IMR-90 (cell line): ENCODE measurements around the gene MTUS2. TPM values are rescaled to one million over a fixed set of nuclear protein-coding genes. Genes with fewer than 3 reads are reported as not detected.

Experiments used
- ATAC-seq: fragments of 200-7000 bp; cut with Tn5 transposase; 2 replicates; pipeline ENCODE4 v1.9.1; 2020; ENCODE audit warnings: low read depth, mild to moderate bottlenecking, moderate library complexity
- BruUV-seq: library from RNA; stranded (reverse); fragments of 400-500 nt; replicated peaks from 2 replicates; lab custom pipeline; 2021; lab: Mats Ljungman, UMichigan
- CTCF ChIA-PET: fragments of 300-600 bp; formaldehyde crosslinking; extraction: SDS; loops from one replicate; lab custom pipeline; 2021; ENCODE audit warnings: antibody characterized with exemption; lab: Yijun Ruan, JAX
- POLR2A ChIA-PET: fragments of 300-600 bp; sonication (Branson Sonifier 250); formaldehyde crosslinking; loops from one replicate; lab custom pipeline; 2022; ENCODE audit warnings: antibody characterized with exemption; ENCODE audit not compliant: unreplicated experiment; lab: Charles Lee
- DNase-seq: peaks from one replicate; pipeline ENCODE4 v3.0.0; 2013
- H2AFZ ChIP-seq: replicated peaks from 2 replicates; pipeline ENCODE3; 2013; ENCODE audit warnings: low read length, mild to moderate bottlenecking; ENCODE audit not compliant: poor library complexity
- H2AK5ac ChIP-seq: 2 replicates; pipeline ENCODE4 v1.6.1; 2013; ENCODE audit warnings: low read depth, low read length, inconsistent platforms
- H2AK9ac ChIP-seq: replicated peaks from 2 replicates; pipeline ENCODE3; 2013; ENCODE audit warnings: mild to moderate bottlenecking, low read depth, low read length, moderate library complexity; ENCODE audit not compliant: poor library complexity
- H2BK120ac ChIP-seq: 2 replicates; pipeline ENCODE4 v1.6.1; 2013; ENCODE audit warnings: low read depth, low read length, inconsistent platforms
- H2BK15ac ChIP-seq: 3 replicates; pipeline ENCODE4 v1.6.1; 2013; ENCODE audit warnings: low read depth, low read length, inconsistent platforms
- H2BK20ac ChIP-seq: 2 replicates; pipeline ENCODE4 v1.6.1; 2013; ENCODE audit warnings: low read depth, mild to moderate bottlenecking, inconsistent platforms, low read length, moderate library complexity
- H2BK5ac ChIP-seq: 2 replicates; pipeline ENCODE4 v1.6.1; 2013; ENCODE audit warnings: mild to moderate bottlenecking, low read depth, low read length, inconsistent platforms; ENCODE audit not compliant: poor library complexity, severe bottlenecking
- H3K14ac ChIP-seq: replicated peaks from 2 replicates; pipeline ENCODE4 v1.6.1; 2013; ENCODE audit warnings: low read depth, low read length, inconsistent platforms
- H3K18ac ChIP-seq: 2 replicates; pipeline ENCODE4 v1.6.1; 2013; ENCODE audit warnings: low read depth, low read length, control low read depth
- H3K23ac ChIP-seq: 2 replicates; pipeline ENCODE4 v1.6.1; 2013; ENCODE audit warnings: low read depth, low read length, inconsistent platforms
- H3K27ac ChIP-seq: 2 replicates; pipeline ENCODE4 v1.5.1; 2013; ENCODE audit warnings: mild to moderate bottlenecking, control low read depth, low read length; ENCODE audit not compliant: insufficient read depth
- H3K27me3 ChIP-seq: 2 replicates; pipeline ENCODE4 v1.6.1; 2013; ENCODE audit warnings: low read length; ENCODE audit not compliant: control insufficient read depth, insufficient read depth
- H3K36me3 ChIP-seq: 2 replicates; pipeline ENCODE4 v1.6.1; 2013; ENCODE audit warnings: low read length, mixed read lengths; ENCODE audit not compliant: control insufficient read depth, insufficient read depth
- H3K4ac ChIP-seq: 2 replicates; pipeline ENCODE4 v1.6.1; 2013; ENCODE audit warnings: low read depth, low read length, inconsistent platforms
- H3K4me1 ChIP-seq: 2 replicates; pipeline ENCODE4 v1.6.1; 2013; ENCODE audit warnings: low read length, mixed read lengths; ENCODE audit not compliant: control insufficient read depth, insufficient read depth
- H3K4me2 ChIP-seq: 2 replicates; pipeline ENCODE4 v1.6.1; 2013; ENCODE audit warnings: low read depth, mild to moderate bottlenecking, control low read depth, low read length, moderate library complexity
- H3K4me3 ChIP-seq: 2 replicates; pipeline ENCODE4 v1.5.1; 2013; ENCODE audit warnings: low read depth, mild to moderate bottlenecking, control low read depth, low read length, moderate library complexity; ENCODE audit not compliant: insufficient read depth
- H3K56ac ChIP-seq: 2 replicates; pipeline ENCODE4 v1.6.1; 2013; ENCODE audit warnings: low read length, inconsistent platforms; ENCODE audit not compliant: insufficient read depth; ENCODE audit errors: extremely low read depth
- H3K79me1 ChIP-seq, 2 experiments: 2 replicates each; pipeline ENCODE4 v1.6.1; 2013; ENCODE audit warnings: low read length in 2 of 2, inconsistent platforms in 1 of 2, low read depth in 1 of 2
- H3K9ac ChIP-seq: 2 replicates; pipeline ENCODE4 v1.6.1; 2013; ENCODE audit warnings: low read depth, low read length, control low read depth
- H3K9me1 ChIP-seq: 2 replicates; pipeline ENCODE4 v1.6.1; 2013; ENCODE audit warnings: low read length, inconsistent platforms; ENCODE audit not compliant: insufficient read depth
- H3K9me3 ChIP-seq: 2 replicates; pipeline ENCODE4 v1.6.1; 2013; ENCODE audit warnings: low read length; ENCODE audit not compliant: control insufficient read depth, insufficient read depth
- H4K20me1 ChIP-seq: 2 replicates; pipeline ENCODE4 v1.6.1; 2013; ENCODE audit warnings: low read length, inconsistent platforms; ENCODE audit not compliant: insufficient read depth
- H4K5ac ChIP-seq: 2 replicates; pipeline ENCODE4 v1.6.1; 2013; ENCODE audit warnings: mild to moderate bottlenecking, low read depth, low read length, control low read depth
- H4K8ac ChIP-seq, 2 experiments: 2 replicates each; pipeline ENCODE4 v1.6.1; 2013; ENCODE audit warnings: low read depth in 2 of 2, low read length in 2 of 2, control low read depth in 1 of 2, inconsistent platforms in 1 of 2
- H4K91ac ChIP-seq: 2 replicates; pipeline ENCODE4 v1.6.1; 2013; ENCODE audit warnings: low read depth, low read length, inconsistent platforms; ENCODE audit not compliant: insufficient read depth
- BHLHE40 ChIP-seq: fragments of 150-350 bp; IDR thresholded peaks from 2 replicates; pipeline ENCODE4 v1.6.1; 2016; ENCODE audit warnings: mild to moderate bottlenecking, low read depth, low read length
- MXI1 ChIP-seq: IDR thresholded peaks from 2 replicates; pipeline ENCODE4 v1.6.1; 2012; ENCODE audit warnings: low read depth, mild to moderate bottlenecking, low read length, moderate library complexity, borderline replicate concordance
- NFE2L2 ChIP-seq: fragments of 150-350 bp; IDR thresholded peaks from 2 replicates; pipeline ENCODE4 v1.6.1; 2016; ENCODE audit warnings: low read depth, mild to moderate bottlenecking, low read length
- POLR2A ChIP-seq: IDR thresholded peaks from 2 replicates; pipeline ENCODE4 v1.6.1; 2012; ENCODE audit warnings: mild to moderate bottlenecking, low read depth, low read length
- RAD21 ChIP-seq: IDR thresholded peaks from 2 replicates; pipeline ENCODE4 v1.6.1; 2012; ENCODE audit warnings: low read length, improper control_type of control experiment
- WGBS, 2 experiments: methylation state at CpG; one replicate each; pipeline versions ENCODE4 v1.1.5 to v1.1.7; 2013; ENCODE audit warnings: missing lambda C conversion rate in 2 of 2; ENCODE audit not compliant: insufficient read length in 1 of 2; ENCODE audit errors: extremely low coverage in 2 of 2; 5-methylcytosine and 5-hydroxymethylcytosine counted together
- dilution Hi-C: fragments of 300-500 bp; cut with HindIII; formaldehyde crosslinking; loops from one replicate; pipeline ENCODE4 v1.14.3; 2018; ENCODE audit warnings: low sequenced_read_pairs; ENCODE audit not compliant: unreplicated experiment
- in situ Hi-C: fragments of 300-500 bp; cut with MboI; formaldehyde crosslinking; loops from 3 replicates; pipeline ENCODE4 v1.14.3; 2019; ENCODE audit warnings: low sequenced_read_pairs, inconsistent platforms, mixed read lengths
- intact Hi-C: fragments of 100-400 bp; cut with micrococcal nuclease; formaldehyde crosslinking; loops from 2 replicates; pipeline ENCODE4 v1.10.0; 2022
- polyA plus RNA-seq, 3 experiments: library from polyadenylated mRNA; depleted of rRNA; stranded (reverse); fragments of >200 nt; gene quantifications; 2 replicates each; pipeline ENCODE4 v1.2.3, GENCODE V29; 2012; ENCODE audit warnings: low replicate concordance in 1 of 3
- total RNA-seq: library from RNA; depleted of rRNA; stranded (reverse); fragments of >200 nt; gene quantifications from 2 replicates; pipeline ENCODE4 v1.2.3, GENCODE V29; 2012
- TF ChIP-seq, protein P1 (sequence below): fragments of 150-350 bp; IDR thresholded peaks from 2 replicates; pipeline ENCODE4 v1.6.1; 2016; ENCODE audit warnings: low read depth, mild to moderate bottlenecking, low read length, moderate library complexity, borderline replicate concordance
- TF ChIP-seq, protein P2 (sequence below): fragments of 150-350 bp; IDR thresholded peaks from 2 replicates; pipeline ENCODE4 v1.6.1; 2017; ENCODE audit warnings: mild to moderate bottlenecking, antibody characterized with exemption, low read length, low read depth

MTUS2 gene
- total and polyA plus RNA-seq, 2 of the 4 experiments (the other 2 are of a cell fraction), result under 0.01 to 0.02 TPM

DNA sequence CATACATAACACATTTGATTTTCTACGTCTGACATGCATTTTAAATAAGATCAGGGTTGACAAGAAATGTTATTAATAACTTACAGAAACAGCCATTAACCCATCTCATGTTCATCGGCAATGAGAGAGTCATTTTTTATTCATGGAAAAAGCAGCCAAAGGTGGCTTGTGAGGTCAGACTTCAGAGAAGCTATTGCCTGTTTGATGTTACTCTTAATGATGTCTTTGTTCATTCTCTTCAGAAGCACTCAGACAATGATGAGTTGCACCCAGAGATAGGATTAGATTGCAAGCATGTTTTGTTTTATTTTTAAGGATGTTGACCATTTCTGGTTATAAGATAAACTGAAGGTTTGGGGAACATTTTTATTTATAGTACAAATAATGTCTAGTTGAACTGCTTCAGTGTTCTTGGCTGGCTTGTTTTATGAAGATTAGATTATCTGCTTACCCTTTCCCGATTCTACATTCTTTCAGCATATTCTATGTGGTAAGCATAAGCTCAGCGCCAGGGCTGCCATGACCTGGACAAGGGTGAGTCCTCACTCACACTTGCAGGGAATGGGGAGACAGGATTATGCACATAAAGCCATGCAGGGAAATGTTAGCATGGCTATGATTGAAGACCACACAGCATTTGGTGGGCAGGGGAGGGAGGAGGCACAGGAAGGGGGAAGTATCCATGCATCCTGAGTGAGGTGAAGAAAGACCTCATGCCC lies 288.1 kb downstream of the MTUS2 start:
- POLR2A ChIA-PET, result no interaction called here
- dilution Hi-C loops, result no loop called here

More for the DNA sequence above, 288.1 kb downstream of the MTUS2 start:
- CTCF ChIA-PET, result no interaction called here
- Histone ChIP-seq H3K4me2 (no peak overlapping the region), H3K9ac (no peak overlapping the region), H3K27me3 (no peaks in the 10 kb centered on the region), H2AK9ac (no peak overlapping the region), H3K79me1 (no peaks in the 10 kb centered on the region), H4K20me1 (no peaks in the 10 kb centered on the region), H3K27ac (no peak overlapping the region), H2BK5ac (no peak overlapping the region), H3K4me3 (no peak overlapping the region), H3K9me3 (peaks cover 10% of the 10 kb centered on the region), H3K56ac (no peak overlapping the region), H3K9me1 (no peaks in the 10 kb centered on the region), H2AFZ (no peak overlapping the region), H3K4me1 (no peaks in the 10 kb centered on the region), H3K36me3 (no peaks in the 10 kb centered on the region), H2BK15ac (no peak overlapping the region), H2BK20ac (no peak overlapping the region), H2AK5ac (no peak overlapping the region), H4K5ac (no peak overlapping the region), H3K23ac (no peak overlapping the region), H4K91ac (no peak overlapping the region), H3K18ac (no peak overlapping the region), H3K14ac (no peak overlapping the region), H2BK120ac (no peak overlapping the region), H3K4ac (no peak overlapping the region), H4K8ac (no peak overlapping the region)
- WGBS, 2 experiments, result no CpG with 5 or more reads among the region's 4 CpGs
- no TSS peak for BruUV-seq
- intact Hi-C loops (no loop called here), in situ Hi-C loops (no loop called here)
- no peak for ATAC-seq
- DNase-seq, result no peak
- TF ChIP-seq MXI1 (no peak), POLR2A (no peak), BHLHE40 (no peak), RAD21 (no peak), NFE2L2 (no peak)
- TF ChIP-seq, protein P1, sequence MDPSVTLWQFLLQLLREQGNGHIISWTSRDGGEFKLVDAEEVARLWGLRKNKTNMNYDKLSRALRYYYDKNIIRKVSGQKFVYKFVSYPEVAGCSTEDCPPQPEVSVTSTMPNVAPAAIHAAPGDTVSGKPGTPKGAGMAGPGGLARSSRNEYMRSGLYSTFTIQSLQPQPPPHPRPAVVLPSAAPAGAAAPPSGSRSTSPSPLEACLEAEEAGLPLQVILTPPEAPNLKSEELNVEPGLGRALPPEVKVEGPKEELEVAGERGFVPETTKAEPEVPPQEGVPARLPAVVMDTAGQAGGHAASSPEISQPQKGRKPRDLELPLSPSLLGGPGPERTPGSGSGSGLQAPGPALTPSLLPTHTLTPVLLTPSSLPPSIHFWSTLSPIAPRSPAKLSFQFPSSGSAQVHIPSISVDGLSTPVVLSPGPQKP, result no peak
- TF ChIP-seq, protein P2, sequence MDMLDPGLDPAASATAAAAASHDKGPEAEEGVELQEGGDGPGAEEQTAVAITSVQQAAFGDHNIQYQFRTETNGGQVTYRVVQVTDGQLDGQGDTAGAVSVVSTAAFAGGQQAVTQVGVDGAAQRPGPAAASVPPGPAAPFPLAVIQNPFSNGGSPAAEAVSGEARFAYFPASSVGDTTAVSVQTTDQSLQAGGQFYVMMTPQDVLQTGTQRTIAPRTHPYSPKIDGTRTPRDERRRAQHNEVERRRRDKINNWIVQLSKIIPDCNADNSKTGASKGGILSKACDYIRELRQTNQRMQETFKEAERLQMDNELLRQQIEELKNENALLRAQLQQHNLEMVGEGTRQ, result no peak
